ENCODE measurements around the gene SVIL.

GRCh38 chr10:29656451-29656992, 21.8 kb upstream of the SVIL start:
- TF ChIP-seq ZNF674 (CRISPR knock-in tag; IDR thresholded peaks at IDR 0.05; ENCODE audit: low read depth), result no peak
- TF ChIP-seq NR1H2 (CRISPR knock-in tag; IDR thresholded peaks at IDR 0.05; ENCODE audit: borderline replicate concordance, low read depth), result no peak
- no peak for TF ChIP-seq CCAR2 (optimal IDR thresholded peaks at IDR 0.05; ENCODE audit: low read depth, low read length)
- no peak for TF ChIP-seq MYC (CRISPR knock-in tag; IDR thresholded peaks at IDR 0.05; ENCODE audit: borderline replicate concordance)
- TF ChIP-seq, protein P1, sequence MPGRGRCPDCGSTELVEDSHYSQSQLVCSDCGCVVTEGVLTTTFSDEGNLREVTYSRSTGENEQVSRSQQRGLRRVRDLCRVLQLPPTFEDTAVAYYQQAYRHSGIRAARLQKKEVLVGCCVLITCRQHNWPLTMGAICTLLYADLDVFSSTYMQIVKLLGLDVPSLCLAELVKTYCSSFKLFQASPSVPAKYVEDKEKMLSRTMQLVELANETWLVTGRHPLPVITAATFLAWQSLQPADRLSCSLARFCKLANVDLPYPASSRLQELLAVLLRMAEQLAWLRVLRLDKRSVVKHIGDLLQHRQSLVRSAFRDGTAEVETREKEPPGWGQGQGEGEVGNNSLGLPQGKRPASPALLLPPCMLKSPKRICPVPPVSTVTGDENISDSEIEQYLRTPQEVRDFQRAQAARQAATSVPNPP (CRISPR knock-in tag; IDR thresholded peaks at IDR 0.05), result no peak
- TF ChIP-seq, protein P2, sequence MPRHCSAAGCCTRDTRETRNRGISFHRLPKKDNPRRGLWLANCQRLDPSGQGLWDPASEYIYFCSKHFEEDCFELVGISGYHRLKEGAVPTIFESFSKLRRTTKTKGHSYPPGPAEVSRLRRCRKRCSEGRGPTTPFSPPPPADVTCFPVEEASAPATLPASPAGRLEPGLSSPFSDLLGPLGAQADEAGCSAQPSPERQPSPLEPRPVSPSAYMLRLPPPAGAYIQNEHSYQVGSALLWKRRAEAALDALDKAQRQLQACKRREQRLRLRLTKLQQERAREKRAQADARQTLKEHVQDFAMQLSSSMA (CRISPR knock-in tag; IDR thresholded peaks at IDR 0.05), result no peak
- TF ChIP-seq EZH2 (conservative IDR thresholded peaks at IDR 0.05; ENCODE audit: low read depth, low read length), result no peak
- no peak for TF ChIP-seq ZNF24 (IDR thresholded peaks at IDR 0.05)
- no peak for TF ChIP-seq ZNF20 (CRISPR knock-in tag; IDR thresholded peaks at IDR 0.05)
- TF ChIP-seq BRCA1 (CRISPR knock-in tag; IDR thresholded peaks at IDR 0.05), result no peak
- no peak for TF ChIP-seq MEF2D (CRISPR knock-in tag; IDR thresholded peaks at IDR 0.05)
- no peak for TF ChIP-seq POLR2A (IDR thresholded peaks at IDR 0.05; ENCODE audit: insufficient read depth in 1 of 2, low read depth in 2 of 2, low read length in 2 of 2)
- TF ChIP-seq NFKBIZ (CRISPR knock-in tag; IDR thresholded peaks at IDR 0.05), result no peak
